Fibroblast of lung (primary cell): ENCODE measurements around the gene ASAP2.

Source experiments
- CTCF ChIP-seq, 2 donors: IDR thresholded peaks in 1 of 2; conservative IDR thresholded peaks in 1 of 2; 1 replicate in 1 of 2; 2 replicates in 1 of 2; pipeline ENCODE4 v1.5.1; 2011 to 2012; ENCODE audit warnings: low read length in 2 of 2, control low read depth in 1 of 2, inconsistent platforms in 1 of 2, low read depth in 1 of 2, mild to moderate bottlenecking in 1 of 2
- EZH2 ChIP-seq: IDR thresholded peaks from 2 replicates; pipeline ENCODE4 v1.5.1; 2012; ENCODE audit warnings: low read length, control low read depth, mild to moderate bottlenecking; ENCODE audit errors: missing control alignments

DNA sequence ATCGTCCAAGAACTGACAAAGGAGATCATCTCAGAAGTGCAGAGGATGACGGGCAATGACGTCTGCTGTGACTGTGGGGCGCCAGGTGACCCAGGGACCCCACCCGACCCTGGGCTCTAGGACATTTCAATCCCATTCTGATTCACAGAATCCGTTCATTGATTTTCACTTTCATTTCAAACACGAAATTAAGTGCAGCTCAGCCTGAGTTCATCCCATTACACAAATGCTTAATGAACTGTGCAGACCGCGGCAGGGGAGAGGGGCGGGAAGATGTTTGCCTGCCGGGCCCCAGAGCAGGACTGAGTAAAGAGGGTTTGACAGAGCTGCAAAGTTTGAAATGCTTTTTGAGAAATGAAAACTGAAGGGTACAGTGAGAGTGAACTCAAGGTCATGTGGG is 149.6 kb downstream of the ASAP2 start:
- TF ChIP-seq CTCF (conservative IDR thresholded peaks at IDR 0.05 in 1 of 2, IDR thresholded peaks at IDR 0.05 in 1 of 2; ENCODE audit: low read depth in 1 of 2, low read length in 2 of 2) (no peak), EZH2 (no peak)
